NCI-H2171 treated with DMSO at 0.1 percent for 48 hours (cell line): ENCODE results near the gene S100A14.
"Not testable (repeated sequence)": the region's sequence is repeated elsewhere in the genome, so short reads cannot be mapped to it uniquely, and the experiment has no call there.

Source experiments
- DNase-seq: peaks from one replicate; lab custom pipeline; 2025; lab: John Stamatoyannopoulos, UW

Gene S100A14

DNA sequence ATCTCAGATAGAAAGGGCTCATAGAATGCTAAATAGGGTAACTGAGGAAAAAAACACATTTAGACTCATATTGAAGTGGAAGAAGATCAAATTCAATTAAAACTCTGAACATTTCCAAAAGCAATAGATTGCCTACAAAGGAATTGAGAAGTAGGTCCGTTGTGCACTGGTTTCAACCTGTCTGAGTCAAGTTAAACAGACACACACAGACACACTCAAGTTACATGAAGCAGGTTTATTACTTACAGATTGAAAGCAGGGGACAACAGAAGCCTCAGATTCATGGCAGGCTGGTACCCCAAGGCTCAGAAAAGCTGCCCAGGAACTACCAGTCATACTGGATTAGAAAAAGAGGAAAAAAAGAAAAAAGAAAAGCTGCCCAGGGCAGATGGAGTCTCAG lies 29.8 kb downstream of the S100A14 start:
- no peak for DNase-seq

GRCh38 chr1:153585006-153585405 lies 31.1 kb downstream of the S100A14 start:
- no peak for DNase-seq

GRCh38 chr1:153583976-153584375 lies 32.1 kb downstream of the S100A14 start:
- DNase-seq: no peak

DNA sequence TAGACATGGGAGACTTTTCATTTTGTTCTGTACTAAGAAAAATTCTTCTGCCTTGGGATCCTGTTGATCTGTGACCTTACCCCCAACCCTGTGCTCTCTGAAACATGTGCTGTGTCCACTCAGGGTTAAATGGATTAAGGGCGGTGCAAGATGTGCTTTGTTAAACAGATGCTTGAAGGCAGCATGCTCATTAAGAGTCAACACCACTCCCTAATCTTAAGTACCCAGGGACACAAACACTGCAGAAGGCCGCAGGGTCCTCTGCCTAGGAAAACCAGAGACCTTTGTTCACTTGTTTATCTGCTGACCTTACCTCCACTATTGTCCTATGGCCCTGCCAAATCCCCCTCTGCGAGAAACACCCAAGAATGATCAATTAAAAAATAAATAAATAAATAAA lies 32.6 kb downstream of the S100A14 start:
- not testable (repeated sequence) for DNase-seq

GRCh38 chr1:153582836-153583235 lies 33.3 kb downstream of the S100A14 start:
- not testable (repeated sequence) for DNase-seq

GRCh38 chr1:153578936-153579335 lies 37.2 kb downstream of the S100A14 start:
- no peak for DNase-seq

GRCh38 chr1:153578490-153578889 lies 37.6 kb downstream of the S100A14 start:
- DNase-seq: no peak

DNA sequence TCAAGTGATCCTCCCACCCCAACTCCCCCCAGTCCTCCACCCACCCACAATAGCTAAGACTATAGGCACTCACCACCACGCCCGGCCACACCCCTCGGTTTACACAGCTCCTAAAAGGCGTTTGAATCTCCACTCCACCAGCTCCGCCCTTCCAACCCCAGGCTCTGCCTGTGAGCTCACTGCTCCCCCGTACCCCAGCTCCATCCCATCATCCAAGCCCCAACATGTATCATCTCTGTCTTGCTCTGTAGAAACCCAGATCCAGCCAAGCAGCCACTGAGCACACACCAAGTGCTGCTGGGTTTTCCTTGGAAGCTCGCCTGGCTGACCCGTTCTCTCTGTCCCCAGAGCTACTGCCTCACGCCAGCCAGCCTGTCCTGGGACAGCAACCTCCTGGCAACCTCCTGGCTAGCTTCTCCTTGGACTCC lies 38.5 kb downstream of the S100A14 start:
- DNase-seq: no peak

- no peak for DNase-seq
Measured at GRCh38 chr1:153577138-153577537, 39.0 kb downstream of the S100A14 start.

DNA sequence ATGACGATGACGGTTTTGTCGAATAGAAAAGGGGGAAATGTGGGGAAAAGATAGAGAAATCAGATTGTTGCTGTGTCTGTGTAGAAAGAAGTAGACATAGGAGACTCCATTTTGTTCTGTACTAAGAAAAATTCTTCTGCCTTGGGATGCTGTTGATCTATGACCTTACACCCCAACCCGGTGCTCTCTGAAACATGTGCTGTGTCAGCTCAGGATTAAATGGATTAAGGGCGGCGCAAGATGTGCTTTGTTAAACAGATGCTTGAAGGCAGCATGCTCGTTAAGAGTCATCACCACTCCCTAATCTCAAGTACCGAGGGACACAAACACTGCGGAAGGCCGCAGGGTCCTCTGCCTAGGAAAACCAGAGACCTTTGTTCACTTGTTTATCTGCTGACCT lies 40.6 kb downstream of the S100A14 start:
- not testable (repeated sequence) for DNase-seq

DNA sequence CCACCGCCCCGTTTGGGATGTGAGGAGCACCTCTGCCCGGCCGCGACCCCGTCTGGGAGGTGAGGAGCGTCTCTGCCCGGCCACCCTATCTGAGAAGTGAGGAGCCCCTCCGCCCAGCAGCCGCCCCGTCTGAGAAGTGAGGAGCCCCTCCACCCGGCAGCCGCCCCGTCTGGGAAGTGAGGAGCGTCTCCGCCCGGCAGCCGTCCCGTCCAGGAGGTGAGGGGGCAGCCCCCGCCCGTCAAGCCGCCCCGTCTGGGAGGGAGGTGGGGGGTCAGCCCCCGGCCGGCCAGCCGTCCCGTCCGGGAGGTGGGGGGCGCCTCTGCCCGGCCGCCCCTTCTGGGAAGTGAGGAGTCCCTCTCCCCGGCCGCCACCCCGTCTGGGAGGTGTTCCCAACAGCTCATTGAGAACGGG lies 41.0 kb downstream of the S100A14 start:
- DNase-seq: not testable (repeated sequence)

DNA sequence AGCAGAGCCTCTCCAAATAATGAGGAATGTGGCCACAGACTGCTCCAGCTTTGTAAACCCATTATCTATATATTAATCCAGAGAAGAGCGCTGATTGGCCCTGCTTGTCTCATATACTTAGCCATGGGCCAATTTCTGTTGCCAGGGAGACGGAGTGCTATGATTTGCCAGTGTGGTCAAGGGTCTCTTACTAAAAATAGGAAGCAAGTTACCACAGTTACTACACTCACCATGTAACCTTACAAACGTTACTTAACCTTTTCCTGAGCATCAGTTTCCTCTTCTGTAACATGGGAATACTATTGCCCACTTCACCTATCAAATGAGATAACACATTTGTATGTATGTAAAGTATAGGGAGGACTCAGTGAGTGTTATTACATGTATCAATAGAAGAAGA lies 42.8 kb downstream of the S100A14 start:
- DNase-seq: no peak

- no peak for DNase-seq
Measured at GRCh38 chr1:153572569-153573015, 43.5 kb downstream of the S100A14 start.

DNA sequence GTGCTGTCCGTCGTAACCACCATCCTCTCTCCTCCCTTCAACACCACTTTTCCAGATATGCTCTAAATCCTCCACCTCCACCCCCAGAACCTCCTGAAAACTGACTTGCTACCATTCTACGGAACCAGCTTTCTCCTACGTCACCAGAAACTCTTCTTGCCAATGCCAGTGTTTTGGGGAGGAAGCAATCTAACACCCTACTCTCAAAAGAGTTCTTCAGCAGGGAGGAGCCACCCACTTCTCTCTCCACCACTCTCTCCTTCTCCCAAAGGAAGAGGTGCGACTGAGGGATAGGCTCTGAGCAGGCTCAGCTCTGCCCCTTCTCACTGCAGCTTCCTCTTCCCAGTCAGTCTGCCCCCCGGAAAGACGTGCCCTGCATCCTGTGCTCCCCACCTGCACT lies 44.4 kb downstream of the S100A14 start:
- no peak for DNase-seq

DNA sequence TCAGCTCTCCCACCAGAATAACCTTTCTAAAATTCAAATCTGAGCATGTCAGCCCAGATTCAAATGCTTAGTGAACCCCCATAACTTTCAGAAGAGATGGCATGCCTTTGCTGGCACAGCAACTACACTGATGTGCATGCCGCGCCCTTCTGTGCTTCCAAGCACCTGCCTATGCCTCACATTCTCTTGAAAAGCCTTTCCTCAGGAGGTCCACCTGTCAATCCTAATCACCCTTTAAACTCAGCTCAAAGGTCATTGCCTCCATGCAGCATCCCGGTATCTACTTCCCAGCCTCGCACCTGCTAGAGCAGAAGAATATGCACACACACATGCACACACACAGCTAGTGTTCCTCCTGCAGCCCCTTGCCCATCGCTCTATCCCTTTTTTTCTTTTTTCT lies 45.3 kb downstream of the S100A14 start:
- no peak for DNase-seq

- no peak for DNase-seq
Measured at GRCh38 chr1:153569465-153569864, 46.7 kb downstream of the S100A14 start.

DNA sequence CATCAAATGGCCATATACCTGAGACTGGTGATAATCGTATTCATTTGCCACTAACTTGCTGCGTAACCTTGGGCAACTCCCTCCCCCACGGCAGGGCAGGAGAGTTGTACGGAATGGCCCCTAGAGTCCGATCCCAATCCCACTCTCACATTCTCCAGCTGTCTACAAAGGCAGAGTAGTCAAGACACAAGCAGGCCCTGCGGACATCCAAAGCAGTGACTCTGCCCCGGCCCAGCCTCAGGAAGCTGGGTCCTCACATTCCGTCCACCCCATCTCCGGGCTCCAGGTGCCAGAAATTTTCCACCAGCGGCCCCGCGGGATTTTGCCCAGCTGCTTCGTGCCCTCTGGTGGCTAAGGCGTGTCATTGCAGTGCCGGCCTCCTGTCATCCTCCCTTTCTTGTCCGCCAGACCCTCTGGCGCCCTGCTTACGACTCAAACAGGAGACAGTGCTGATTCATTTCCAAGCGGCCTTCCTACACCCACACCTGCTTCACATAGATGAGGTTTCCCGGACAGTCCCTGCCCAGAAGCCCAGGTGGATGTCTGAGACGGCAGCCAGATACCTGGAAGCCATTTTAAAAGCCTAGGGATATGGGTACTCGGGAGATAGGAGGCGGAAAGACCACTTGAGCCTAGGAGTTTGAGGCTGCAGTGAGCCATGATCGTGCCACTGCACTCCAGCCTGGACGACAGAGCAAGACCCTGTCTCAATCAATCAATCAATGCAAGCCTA lies 47.6 kb downstream of the S100A14 start:
- peak; percentile 92 for DNase-seq

- DNase-seq: peak; percentile 78
Measured at GRCh38 chr1:153567621-153568366, 48.3 kb downstream of the S100A14 start.

- DNase-seq: peak; percentile 95
Measured at GRCh38 chr1:153566414-153567371, 49.4 kb downstream of the S100A14 start.

- peak; percentile 70 for DNase-seq
Measured at GRCh38 chr1:153565529-153566374, 50.4 kb downstream of the S100A14 start, which contains the start of gene S100A2. Gene S100A2, minus strand, starts transcription at chr1:153565844. Its CDS starts 1,967 bp downstream, at chr1:153563877.
